Activated B cell treated with CpG ODN at 0.5 μM for 24 hours (primary cell): Measurements from ENCODE around the gene PRKAG2. TPM values are rescaled to one million over a fixed set of nuclear protein-coding genes. Genes with fewer than 3 reads are reported as not detected.

Source experiments
- ATAC-seq: fragments of 200-7000 bp; cut with Tn5 transposase; one replicate; pipeline ENCODE4 v1.10.0; 2021; ENCODE audit warnings: low read depth, mild to moderate bottlenecking, moderate library complexity
- CTCF ChIA-PET: fragments of 350-600 bp; sonication (Branson Sonifier 250); formaldehyde crosslinking; loops from one replicate; lab custom pipeline; 2021; ENCODE audit warnings: antibody characterized with exemption; lab: Charles Lee
- POLR2A ChIA-PET: fragments of 350-600 bp; sonication (Branson Sonifier 250); formaldehyde crosslinking; loops from one replicate; lab custom pipeline; 2021; ENCODE audit warnings: antibody characterized with exemption; lab: Charles Lee
- DNase-seq: peaks from one replicate; pipeline ENCODE4 v3.0.0; 2022
- H3K27ac Mint-ChIP-seq: one replicate; pipeline ENCODE4 v1.8.0; 2020; ENCODE audit warnings: mixed read lengths
- H3K27me3 Mint-ChIP-seq: one replicate; pipeline ENCODE4 v1.8.0; 2021; ENCODE audit warnings: mixed read lengths
- H3K36me3 Mint-ChIP-seq: one replicate; pipeline ENCODE4 v1.8.0; 2021; ENCODE audit warnings: low read depth, mixed read lengths
- H3K4me1 Mint-ChIP-seq: one replicate; pipeline ENCODE4 v1.8.0; 2021; ENCODE audit warnings: mixed read lengths
- H3K4me3 Mint-ChIP-seq: one replicate; pipeline ENCODE4 v1.8.0; 2020; ENCODE audit warnings: mild to moderate bottlenecking, mixed read lengths
- H3K9me3 Mint-ChIP-seq: one replicate; pipeline ENCODE4 v1.8.0; 2020; ENCODE audit warnings: mixed read lengths
- intact Hi-C: fragments of 100-400 bp; cut with micrococcal nuclease; formaldehyde crosslinking; loops from one replicate; pipeline ENCODE4 v1.15.1; 2024
- total RNA-seq: library from RNA; stranded (reverse); gene quantifications from 2 replicates; pipeline ENCODE4 v1.2.3, GENCODE V29; 2022
- TF ChIP-seq, protein P1 (sequence below): fragments of 200-600 bp; IDR thresholded peaks from one replicate; pipeline ENCODE4 v1.8.0; 2022; ENCODE audit warnings: antibody characterized with exemption, mild to moderate bottlenecking

Gene PRKAG2
- total RNA-seq, 1 donor from 2014 or later: 19.7 TPM

DNA sequence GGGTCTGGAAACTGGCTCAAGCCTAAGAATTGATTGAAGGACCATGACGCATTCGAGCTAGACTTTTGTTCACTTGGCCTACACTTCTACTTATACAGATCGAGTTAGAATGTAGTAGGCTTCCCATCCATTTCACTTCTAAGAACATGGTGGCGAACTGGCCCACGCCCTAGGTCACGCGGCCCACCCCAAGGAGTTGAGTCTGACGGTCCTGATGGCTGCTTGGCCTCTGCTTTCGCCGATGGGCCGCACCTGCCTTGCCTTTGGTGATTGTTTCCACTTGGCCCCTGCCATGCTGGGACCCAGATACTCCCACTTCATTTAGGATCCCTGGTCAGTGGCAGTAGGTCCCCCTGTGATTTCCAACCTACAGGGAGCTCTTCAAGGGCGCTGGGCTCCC is 153.6 kb downstream of the PRKAG2 start:
- TF ChIP-seq, protein P1, sequence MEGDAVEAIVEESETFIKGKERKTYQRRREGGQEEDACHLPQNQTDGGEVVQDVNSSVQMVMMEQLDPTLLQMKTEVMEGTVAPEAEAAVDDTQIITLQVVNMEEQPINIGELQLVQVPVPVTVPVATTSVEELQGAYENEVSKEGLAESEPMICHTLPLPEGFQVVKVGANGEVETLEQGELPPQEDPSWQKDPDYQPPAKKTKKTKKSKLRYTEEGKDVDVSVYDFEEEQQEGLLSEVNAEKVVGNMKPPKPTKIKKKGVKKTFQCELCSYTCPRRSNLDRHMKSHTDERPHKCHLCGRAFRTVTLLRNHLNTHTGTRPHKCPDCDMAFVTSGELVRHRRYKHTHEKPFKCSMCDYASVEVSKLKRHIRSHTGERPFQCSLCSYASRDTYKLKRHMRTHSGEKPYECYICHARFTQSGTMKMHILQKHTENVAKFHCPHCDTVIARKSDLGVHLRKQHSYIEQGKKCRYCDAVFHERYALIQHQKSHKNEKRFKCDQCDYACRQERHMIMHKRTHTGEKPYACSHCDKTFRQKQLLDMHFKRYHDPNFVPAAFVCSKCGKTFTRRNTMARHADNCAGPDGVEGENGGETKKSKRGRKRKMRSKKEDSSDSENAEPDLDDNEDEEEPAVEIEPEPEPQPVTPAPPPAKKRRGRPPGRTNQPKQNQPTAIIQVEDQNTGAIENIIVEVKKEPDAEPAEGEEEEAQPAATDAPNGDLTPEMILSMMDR: no peak
- Mint-ChIP-seq H3K27me3 (no peaks in the 10 kb centered on the region), H3K4me1 (peaks cover 30% of the 10 kb centered on the region), H3K9me3 (no peaks in the 10 kb centered on the region), H3K27ac (no peak overlapping the region), H3K36me3 (peaks cover 6% of the 10 kb centered on the region), H3K4me3 (no peak overlapping the region)
- ChIA-PET POLR2A (no interaction called here), CTCF (no interaction called here)
- intact Hi-C loops: no loop called here
- ATAC-seq (no peak), DNase-seq (no peak)

DNA sequence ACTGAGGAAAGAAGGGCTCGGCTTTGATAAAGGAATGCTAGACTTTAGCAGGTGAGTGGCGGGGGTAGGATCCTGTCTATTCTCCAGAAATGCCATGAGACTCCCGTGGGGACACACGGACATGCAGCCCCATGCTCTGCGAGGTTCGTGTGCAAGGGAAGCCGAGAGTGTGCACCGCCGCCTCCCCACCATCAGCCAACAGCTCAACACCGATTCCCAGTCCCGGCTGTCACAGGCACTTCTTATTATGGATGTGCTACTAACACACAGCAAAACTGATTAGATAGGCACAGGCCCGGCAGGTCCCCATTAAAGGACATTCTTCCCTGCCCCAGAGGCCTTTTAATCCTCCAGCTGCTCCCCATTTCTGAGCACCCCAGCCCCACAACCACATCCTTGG is 154.4 kb downstream of the PRKAG2 start:
- TF ChIP-seq, protein P1: no peak
- Mint-ChIP-seq H3K27me3 (no peaks in the 10 kb centered on the region), H3K36me3 (peaks cover 9% of the 10 kb centered on the region), H3K4me1 (peaks cover 24% of the 10 kb centered on the region), H3K27ac (no peak overlapping the region), H3K4me3 (no peak overlapping the region), H3K9me3 (no peaks in the 10 kb centered on the region)
- DNase-seq (no peak), ATAC-seq (no peak)
- intact Hi-C loops: no loop called here
- CTCF ChIA-PET: no interaction called here
- POLR2A ChIA-PET: no interaction called here

DNA sequence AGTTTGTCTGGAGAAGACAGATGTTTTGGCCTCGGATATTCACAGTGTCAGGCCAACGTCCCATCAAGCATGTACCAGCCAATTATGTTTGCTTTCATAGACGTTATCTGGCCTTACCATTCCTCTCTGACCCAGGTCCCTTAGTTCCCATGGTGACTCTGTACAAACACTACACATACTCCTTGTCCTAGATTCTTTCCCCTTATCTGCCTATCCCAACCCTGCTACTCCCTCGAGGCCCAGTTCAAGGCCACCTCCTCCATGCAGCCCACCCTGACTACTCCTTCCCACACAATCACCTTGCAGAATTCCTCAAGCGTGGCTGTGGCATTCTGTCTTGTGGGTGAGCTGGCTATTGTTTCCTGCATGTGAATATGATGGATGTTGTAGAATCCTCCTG is 155.2 kb downstream of the PRKAG2 start:
- no peak for DNase-seq
- CTCF ChIA-PET: no interaction called here
- TF ChIP-seq, protein P1: no peak
- no peaks in the 10 kb centered on the region for H3K9me3 Mint-ChIP-seq
- intact Hi-C loops: no loop called here
- H3K36me3 Mint-ChIP-seq: peaks cover 11% of the 10 kb centered on the region
- H3K27ac Mint-ChIP-seq: no peak overlapping the region
- H3K27me3 Mint-ChIP-seq: no peaks in the 10 kb centered on the region
- no peak for ATAC-seq
- no peak overlapping the region for H3K4me3 Mint-ChIP-seq
- POLR2A ChIA-PET: no interaction called here
- H3K4me1 Mint-ChIP-seq: peaks cover 19% of the 10 kb centered on the region

DNA sequence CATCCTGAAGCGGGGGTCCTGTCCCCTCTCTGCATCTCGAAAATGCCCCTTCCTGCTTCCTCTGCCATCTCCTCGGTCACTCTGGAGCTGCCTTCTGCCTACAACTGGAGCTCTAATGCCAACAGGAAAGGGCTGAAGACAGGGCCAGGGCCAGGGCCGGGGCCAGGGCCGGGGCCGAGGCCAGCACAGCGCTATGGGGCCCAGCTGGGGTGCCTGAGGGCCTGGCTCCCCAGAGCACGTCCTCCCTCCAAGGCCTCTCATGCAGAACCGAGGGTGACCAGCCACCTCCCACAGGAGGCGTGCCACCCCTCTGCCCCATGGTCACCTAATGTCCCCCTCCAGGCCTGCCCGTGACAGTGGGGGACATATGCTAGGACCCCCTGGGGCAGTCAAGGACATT is 155.7 kb downstream of the PRKAG2 start:
- no peaks in the 10 kb centered on the region for H3K9me3 Mint-ChIP-seq
- H3K4me1 Mint-ChIP-seq: peaks cover 15% of the 10 kb centered on the region
- ATAC-seq: no peak
- no peak overlapping the region for H3K4me3 Mint-ChIP-seq
- ChIA-PET CTCF (no interaction called here), POLR2A (no interaction called here)
- H3K36me3 Mint-ChIP-seq: peaks cover 11% of the 10 kb centered on the region
- no peak overlapping the region for H3K27ac Mint-ChIP-seq
- TF ChIP-seq, protein P1: no peak
- DNase-seq: no peak
- intact Hi-C loops: no loop called here
- H3K27me3 Mint-ChIP-seq: no peaks in the 10 kb centered on the region

DNA sequence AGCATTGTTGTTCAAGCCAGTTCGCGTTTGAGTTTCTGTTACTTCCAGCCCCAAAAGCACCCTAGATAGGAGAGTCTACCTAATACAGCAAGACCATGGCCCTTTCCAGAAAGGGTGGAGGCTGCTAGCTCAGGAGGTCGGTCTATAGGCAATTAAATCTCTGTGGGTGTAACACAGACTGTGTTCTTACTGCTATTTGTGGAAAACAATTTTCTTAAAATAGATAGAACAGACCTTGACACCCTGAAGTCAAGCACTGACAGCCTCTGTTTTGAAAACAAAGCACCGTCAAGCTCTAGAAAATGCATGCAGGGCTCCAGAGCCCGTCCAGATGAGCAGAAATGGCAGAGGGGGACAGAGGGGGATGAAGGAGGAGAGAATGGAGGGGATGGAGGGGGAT is 156.6 kb downstream of the PRKAG2 start:
- no peak overlapping the region for H3K4me3 Mint-ChIP-seq
- no peak for DNase-seq
- H3K27me3 Mint-ChIP-seq: no peaks in the 10 kb centered on the region
- intact Hi-C loops: no loop called here
- TF ChIP-seq, protein P1: no peak
- peaks cover 11% of the 10 kb centered on the region for H3K36me3 Mint-ChIP-seq
- H3K9me3 Mint-ChIP-seq: no peaks in the 10 kb centered on the region
- ChIA-PET POLR2A (interaction anchor here (0.7 kb wide), 1 partner anchor 493 kb away, joined by 6 read pairs; no protein-coding TSS in a partner anchor), CTCF (no interaction called here)
- H3K4me1 Mint-ChIP-seq: peaks cover 5% of the 10 kb centered on the region
- no peak overlapping the region for H3K27ac Mint-ChIP-seq
- no peak for ATAC-seq
